ENCODE measurements around the gene LIPG.
"Not testable (repeated sequence)": the region's sequence is repeated elsewhere in the genome, so short reads cannot be mapped to it uniquely, and the experiment has no call there.

Gene LIPG

GRCh38 chr18:49561289-49562193, at the start of gene LIPG:
LIPG (plus strand) TSS chr18:49562057; CDS start chr18:49562309, 252 bp downstream.
- DNase-seq (ENCODE audit: low read depth in 2 of 2), result peak; percentile 5 to 27

DNA sequence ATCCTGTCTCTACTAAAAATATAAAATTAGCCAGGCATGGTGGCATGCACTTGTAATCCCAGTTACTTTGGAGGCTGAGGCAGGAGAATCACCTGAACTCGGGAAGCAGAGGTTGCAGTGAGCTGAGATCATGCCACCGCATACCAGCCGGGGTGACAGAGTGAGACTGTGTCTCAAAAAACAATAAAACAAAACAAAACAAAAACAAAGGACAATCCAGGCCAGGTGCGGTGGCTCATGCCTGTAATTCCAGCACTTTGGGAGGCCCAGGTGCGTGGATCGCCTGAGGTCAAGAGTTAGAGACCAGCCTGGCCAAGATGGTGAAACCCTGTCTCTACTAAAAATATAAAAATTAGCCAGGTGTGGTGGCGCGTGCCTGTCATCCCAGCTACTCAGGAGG, 49.0 kb upstream of the LIPG start:
- DNase-seq (ENCODE audit: low read depth in 2 of 2), result not testable (repeated sequence)

GRCh38 chr18:49514577-49514976, 47.3 kb upstream of the LIPG start:
- DNase-seq (ENCODE audit: low read depth in 2 of 2), result no peak

DNA sequence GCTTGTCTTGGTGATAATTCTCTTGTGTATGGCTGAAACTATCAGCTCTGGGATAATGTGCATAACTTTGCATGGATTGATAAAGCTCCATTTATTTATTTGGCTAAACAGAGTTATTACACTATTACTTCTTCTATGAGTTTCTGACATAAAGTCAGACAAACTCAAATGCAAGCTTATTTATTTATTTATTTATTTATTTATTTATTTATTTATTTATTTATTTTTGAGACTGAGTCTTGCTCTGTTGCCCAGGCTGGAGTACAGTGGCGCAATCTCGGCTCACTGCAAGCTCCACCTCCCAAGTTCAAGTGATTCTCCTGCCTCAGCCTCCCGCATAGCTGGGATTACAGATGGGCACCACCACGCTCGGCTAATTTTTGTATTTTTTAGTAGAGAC, 46.9 kb upstream of the LIPG start:
- not testable (repeated sequence) for DNase-seq (ENCODE audit: low read depth in 2 of 2)

GRCh38 chr18:49515516-49515915, 46.3 kb upstream of the LIPG start:
- no peak for DNase-seq (ENCODE audit: low read depth in 2 of 2)

DNA sequence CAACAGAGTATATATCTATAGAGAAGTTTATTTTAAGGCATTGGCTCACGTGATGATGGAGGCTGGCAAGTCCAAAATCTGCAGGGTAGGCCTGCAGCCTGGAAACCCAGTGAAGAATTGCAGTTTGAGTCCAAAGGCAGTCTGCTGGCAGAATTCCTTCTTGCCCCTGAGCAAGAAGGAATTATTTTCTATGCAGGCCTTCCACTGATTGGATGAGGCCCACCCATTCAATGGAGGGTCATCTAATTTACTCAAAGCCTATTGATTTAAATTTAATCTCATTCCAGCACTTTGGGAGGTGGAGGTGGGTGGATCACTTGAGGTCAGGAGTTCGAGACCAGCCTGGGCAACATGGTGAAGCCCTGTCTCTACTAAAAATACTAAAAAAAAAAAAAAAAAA, 44.4 kb upstream of the LIPG start:
- no peak for DNase-seq (ENCODE audit: low read depth in 2 of 2)

GRCh38 chr18:49519101-49519971, 42.5 kb upstream of the LIPG start:
- DNase-seq (ENCODE audit: low read depth in 2 of 2), result no peak

DNA sequence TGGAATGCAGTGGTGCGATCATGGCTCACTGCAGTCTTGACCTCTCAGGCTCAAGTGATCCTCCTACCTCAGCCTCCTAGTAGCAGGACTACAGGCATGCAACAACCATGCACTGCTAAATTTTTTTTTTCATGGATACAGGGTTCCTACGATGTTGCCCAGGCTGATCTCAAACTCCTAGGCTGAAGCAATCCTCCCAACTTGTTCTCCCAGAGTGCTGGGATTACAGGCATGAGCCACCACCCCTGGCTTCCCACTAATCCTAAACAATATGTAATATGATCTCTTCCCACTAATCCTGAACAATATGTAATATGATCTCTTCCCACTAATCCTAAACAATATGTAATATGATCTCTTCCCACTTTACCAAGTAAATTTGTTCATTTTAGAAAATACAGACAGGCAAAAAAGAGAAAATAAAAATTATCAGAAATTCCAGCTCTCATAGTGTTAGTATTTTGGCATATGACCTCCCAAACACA, 41.2 kb upstream of the LIPG start:
- DNase-seq (ENCODE audit: low read depth in 2 of 2), result no peak

GRCh38 chr18:49521216-49521835, 40.5 kb upstream of the LIPG start:
- no peak for DNase-seq (ENCODE audit: low read depth in 2 of 2)

DNA sequence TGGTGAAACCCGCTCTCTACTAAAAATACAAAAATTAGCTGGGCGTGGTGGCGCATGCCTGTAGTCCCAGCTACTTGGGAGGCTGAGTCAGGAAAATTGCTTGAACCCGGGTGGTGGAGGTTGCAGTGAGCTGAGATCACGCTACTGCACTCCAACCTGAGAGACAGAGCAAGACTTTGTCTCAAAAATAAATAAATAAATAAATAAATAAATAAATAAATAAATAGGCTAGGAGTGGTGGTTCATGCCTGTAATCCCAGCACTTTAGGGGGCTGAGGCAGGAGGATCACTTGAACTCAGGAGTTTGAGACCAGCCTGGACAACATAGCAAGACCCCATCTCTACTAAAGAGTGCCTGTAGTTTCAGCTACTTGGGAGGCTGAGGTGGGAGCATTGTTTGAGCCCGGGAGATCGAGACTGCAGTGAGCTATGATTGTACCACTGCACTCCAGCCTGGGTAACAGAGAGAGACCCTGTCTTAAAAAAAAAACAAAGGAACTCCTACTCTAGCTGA, 38.2 kb upstream of the LIPG start:
- DNase-seq (ENCODE audit: low read depth in 2 of 2), result not testable (repeated sequence)

GRCh38 chr18:49524349-49524748, 37.5 kb upstream of the LIPG start:
- DNase-seq (ENCODE audit: low read depth in 2 of 2), result no peak

DNA sequence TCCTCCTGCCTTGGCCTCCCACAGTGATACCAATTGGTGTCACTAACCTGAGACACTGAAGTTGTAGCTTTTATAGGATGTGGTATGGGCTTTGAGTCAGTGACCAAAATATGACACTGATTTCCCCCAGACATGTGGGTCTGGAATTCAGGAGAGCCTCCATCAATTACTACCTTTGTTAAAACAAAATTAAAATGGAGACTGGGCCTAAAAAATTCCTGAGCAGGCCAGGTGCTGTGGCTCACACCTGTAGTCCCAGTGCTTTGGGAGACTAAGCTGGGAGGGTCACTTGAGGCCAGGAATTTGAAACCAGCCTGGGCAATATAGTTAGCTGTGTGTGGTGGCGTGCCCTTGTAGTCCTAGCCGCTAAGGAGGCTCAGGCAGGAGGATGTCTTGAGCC, 36.9 kb upstream of the LIPG start:
- DNase-seq (ENCODE audit: low read depth in 2 of 2), result no peak

- no peak for DNase-seq (ENCODE audit: low read depth in 2 of 2)
Observed at GRCh38 chr18:49525981-49526380, 35.9 kb upstream of the LIPG start.

GRCh38 chr18:49527631-49528327, 34.1 kb upstream of the LIPG start:
- DNase-seq (ENCODE audit: low read depth in 2 of 2), result no peak

DNA sequence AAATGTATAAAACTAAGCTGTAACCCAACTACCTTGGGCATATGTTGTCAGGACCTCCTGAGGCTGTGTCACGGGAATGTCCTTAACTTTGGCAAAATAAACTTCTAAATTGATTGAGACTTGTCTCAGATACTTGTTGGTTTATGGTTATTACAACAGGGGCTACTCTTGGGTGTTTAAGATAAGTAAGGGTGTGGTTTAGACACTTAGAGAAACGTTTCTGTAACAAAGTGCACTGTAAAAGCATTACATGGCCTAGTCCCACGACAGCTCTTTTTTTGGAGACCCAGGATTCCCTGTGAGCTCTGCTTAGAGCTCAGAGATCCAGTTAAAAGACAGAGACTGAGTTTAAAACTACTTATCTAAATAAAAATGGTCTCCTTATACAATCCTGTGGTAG, 32.3 kb upstream of the LIPG start:
- DNase-seq (ENCODE audit: low read depth in 2 of 2), result no peak

DNA sequence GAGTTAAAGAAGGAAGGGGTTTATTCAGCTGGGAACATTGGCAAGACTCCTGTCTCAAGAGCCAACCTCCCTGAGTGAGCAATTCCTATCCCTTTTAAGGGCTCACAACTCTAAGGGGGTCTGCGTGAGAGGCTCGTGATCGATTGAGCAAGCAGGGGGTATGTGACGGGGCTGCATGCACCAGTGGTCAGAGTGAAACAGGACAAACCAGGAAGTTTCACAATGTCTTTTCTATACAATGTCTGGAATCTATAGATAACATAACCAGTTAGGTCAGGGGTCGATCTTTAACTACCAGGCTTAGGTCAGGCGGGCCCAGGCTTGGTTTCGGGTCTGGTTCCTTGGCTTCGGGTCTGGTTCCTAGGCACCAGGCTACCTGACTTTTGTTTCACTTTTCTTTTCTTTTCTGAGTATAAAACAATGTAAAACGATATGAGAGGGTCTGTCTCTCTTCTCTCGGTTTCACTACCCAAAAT, 30.1 kb upstream of the LIPG start:
- no peak for DNase-seq (ENCODE audit: low read depth in 2 of 2)

DNA sequence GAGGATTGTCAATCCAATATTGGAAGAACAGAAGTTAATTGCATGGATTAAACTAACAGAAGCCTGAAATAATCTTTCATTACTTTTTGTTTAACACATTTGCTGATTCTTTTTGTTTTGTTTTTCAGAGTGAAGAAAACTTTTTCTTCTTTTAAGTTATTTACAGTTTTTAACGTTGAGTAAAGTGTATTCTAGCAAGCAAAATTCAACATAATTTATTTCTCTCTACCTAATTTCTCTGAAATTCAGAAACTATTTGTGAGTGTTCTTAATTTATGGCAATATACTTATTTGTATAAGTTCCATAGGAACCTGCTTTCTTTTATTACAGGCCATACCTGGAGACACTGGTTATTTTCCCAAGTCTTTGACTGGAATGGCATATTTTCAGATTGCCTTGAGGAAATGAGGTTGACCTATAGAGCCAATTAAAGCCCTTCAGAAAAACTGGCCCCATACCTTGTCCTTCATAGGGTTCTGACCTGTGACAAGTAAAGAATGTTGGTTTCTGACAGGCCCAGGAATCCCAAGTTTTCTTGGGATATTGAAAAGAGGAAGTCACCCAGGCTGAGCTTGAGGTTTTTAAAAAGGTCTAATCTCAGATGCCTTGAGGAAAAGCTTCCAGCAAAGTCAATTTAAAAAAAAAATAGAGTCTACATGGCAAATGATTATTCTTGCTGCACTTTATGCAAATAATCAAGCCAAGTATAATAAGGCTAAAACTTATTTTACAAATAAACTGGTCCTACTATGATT, 26.8 kb upstream of the LIPG start:
- no peak for DNase-seq (ENCODE audit: low read depth in 2 of 2)

DNA sequence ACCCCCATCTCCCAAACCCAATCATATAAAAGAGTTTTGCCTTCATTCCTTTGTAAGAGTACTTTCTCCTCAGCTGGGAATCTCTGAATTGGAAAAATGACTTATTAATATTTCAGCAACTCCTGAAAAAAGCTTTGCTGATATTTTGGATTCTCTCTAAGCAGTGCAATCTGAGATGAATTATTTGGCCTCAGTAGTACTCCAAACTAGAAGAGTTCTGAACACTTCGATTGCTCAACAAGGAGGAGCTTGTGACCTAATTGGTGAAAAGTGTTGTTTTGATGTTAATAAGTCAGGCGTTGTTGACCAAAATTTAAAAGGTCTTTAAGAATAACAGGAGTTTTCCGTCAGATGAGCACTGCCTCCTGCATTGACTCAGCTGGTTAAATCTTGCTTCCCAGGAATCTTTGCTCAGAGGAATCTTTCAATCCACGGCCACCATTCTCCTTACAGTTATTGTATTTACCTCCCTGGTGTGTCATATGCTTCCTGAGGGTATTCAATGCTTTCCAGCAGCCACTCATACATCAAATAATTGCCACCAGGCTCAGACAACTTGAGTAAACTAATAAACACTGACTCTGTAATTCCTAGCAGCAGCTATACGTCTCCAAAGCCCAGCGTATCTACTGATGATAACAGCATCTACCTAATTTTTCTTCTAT, 24.5 kb upstream of the LIPG start:
- DNase-seq (ENCODE audit: low read depth in 2 of 2), result no peak

DNA sequence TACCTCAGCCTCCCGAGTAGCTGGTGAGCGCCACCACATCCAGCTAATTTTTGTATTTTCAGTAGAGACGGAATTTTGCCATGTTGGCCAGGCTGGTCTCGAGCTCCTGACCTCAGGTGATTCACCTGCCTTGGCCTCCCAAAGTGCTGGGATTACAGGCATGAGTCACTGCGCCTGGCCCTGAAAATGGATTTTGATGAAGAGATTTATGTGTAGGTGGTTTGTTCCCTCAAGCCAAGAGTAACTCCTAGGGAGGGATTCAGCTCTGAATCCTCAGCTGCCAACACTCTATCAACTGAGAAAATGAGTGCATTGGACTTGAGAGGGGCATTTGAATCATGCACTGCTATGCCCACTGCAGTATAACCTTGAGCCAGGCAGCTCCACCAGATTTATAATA, 17.5 kb upstream of the LIPG start:
- no peak for DNase-seq (ENCODE audit: low read depth in 2 of 2)

DNA sequence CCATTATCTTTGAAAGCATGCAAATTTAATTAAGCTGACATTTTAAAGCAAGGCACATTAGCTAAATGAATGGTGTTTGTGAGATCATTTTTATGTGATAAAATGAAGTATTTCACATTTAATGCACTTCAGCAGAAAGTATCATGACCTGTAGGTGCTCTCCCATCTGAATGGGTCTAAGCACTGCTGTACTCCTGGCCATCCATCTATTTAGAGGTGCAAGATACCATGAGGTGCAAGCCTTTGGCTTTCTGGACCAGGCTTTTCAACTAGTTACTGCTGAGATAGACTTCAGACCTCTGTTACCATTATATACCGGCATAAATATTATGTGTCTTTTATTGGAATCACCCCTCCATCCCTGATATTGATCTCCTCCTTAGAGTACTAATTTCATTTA, 15.6 kb upstream of the LIPG start:
- DNase-seq (ENCODE audit: low read depth in 2 of 2), result no peak

All from stimulated activated CD8-positive, alpha-beta memory T cell treated with anti-CD3 and anti-CD28 coated beads, Interleukin-7, amount 100 ng/mL, for 4 hours (primary cell).